Panc1 (cell line): Measurements from ENCODE around the gene ERMAP. TPM values are rescaled to one million over a fixed set of nuclear protein-coding genes. Genes with fewer than 3 reads are reported as not detected.
"Not testable (repeated sequence)": the region's sequence is repeated elsewhere in the genome, so short reads cannot be mapped to it uniquely, and the experiment has no call there.

Experiments used
- ATAC-seq: fragments of 200-7000 bp; cut with Tn5 transposase; 2 replicates; pipeline ENCODE4 v1.9.1; 2020; ENCODE audit warnings: mild to moderate bottlenecking, moderate library complexity
- BruUV-seq: library from RNA; stranded (reverse); fragments of 400-500 nt; replicated peaks from 2 replicates; lab custom pipeline; 2021; lab: Mats Ljungman, UMichigan
- CTCF ChIA-PET: fragments of 300-600 bp; sonication (Branson Sonifier 250); formaldehyde crosslinking; loops from one replicate; lab custom pipeline; 2022; ENCODE audit warnings: antibody characterized with exemption; lab: Charles Lee
- POLR2A ChIA-PET: fragments of 300-600 bp; sonication (Branson Sonifier 250); formaldehyde crosslinking; loops from one replicate; lab custom pipeline; 2022; ENCODE audit warnings: antibody characterized with exemption; lab: Charles Lee
- DNase-seq: peaks from one replicate; pipeline ENCODE4 v3.0.0-alpha.2; 2010; ENCODE audit warnings: low read depth, low spot score
- H3K27ac ChIP-seq: 2 replicates; pipeline ENCODE4 v1.5.1; 2011; ENCODE audit warnings: mild to moderate bottlenecking, low read length, inconsistent platforms
- H3K27me3 ChIP-seq: fragments of 200-500 bp; sonication (Bioruptor generic); 2 replicates; pipeline ENCODE4 v1.6.0; 2014; ENCODE audit warnings: low read length, inconsistent platforms; ENCODE audit not compliant: control insufficient read depth, insufficient read depth
- H3K36me3 ChIP-seq: fragments of 200-500 bp; sonication (Bioruptor generic); 2 replicates; pipeline ENCODE4 v1.5.1; 2014; ENCODE audit warnings: inconsistent platforms, mild to moderate bottlenecking, low read length, moderate library complexity; ENCODE audit not compliant: control insufficient read depth, insufficient read depth
- H3K4me1 ChIP-seq: 2 replicates; pipeline ENCODE4 v1.5.1; 2011; ENCODE audit warnings: inconsistent platforms, mild to moderate bottlenecking, low read length, moderate library complexity; ENCODE audit not compliant: control insufficient read depth, insufficient read depth
- H3K4me3 ChIP-seq, 2 experiments: 2 replicates each; pipeline ENCODE4 v1.5.1; 2011 to 2012; ENCODE audit warnings: low read depth in 2 of 2, low read length in 2 of 2, mild to moderate bottlenecking in 2 of 2, inconsistent platforms in 1 of 2, moderate library complexity in 1 of 2
- H3K9me3 ChIP-seq: fragments of 200-500 bp; sonication (Bioruptor generic); 2 replicates; pipeline ENCODE4 v1.5.1; 2014; ENCODE audit warnings: low read depth, mild to moderate bottlenecking, inconsistent platforms, low read length, moderate library complexity; ENCODE audit not compliant: control insufficient read depth, insufficient read depth
- POLR2AphosphoS5 ChIP-seq: IDR thresholded peaks from 2 replicates; pipeline ENCODE4 v1.6.1; 2012; ENCODE audit warnings: mild to moderate bottlenecking, low read depth, low read length, moderate library complexity
- SIN3A ChIP-seq: IDR thresholded peaks from 2 replicates; pipeline ENCODE4 v1.6.1; 2012; ENCODE audit warnings: low read depth, mild to moderate bottlenecking, low read length, moderate library complexity, borderline replicate concordance; ENCODE audit not compliant: insufficient read depth
- TCF7L2 ChIP-seq: IDR thresholded peaks from 2 replicates; pipeline ENCODE4 v1.6.1; 2011; ENCODE audit warnings: mild to moderate bottlenecking, low read depth, low read length, inconsistent platforms
- in situ Hi-C: cut with HindIII; loops from 2 replicates; pipeline ENCODE4 v1.10.0; 2016; ENCODE audit warnings: low sequenced_read_pairs, low pct_unique_long_range_greater_than_20kb
- intact Hi-C: fragments of 100-400 bp; cut with micrococcal nuclease; formaldehyde crosslinking; loops from one replicate; pipeline ENCODE4 v1.10.0; 2022; ENCODE audit not compliant: unreplicated experiment
- total RNA-seq: library from RNA; stranded (reverse); gene quantifications from one replicate; pipeline ENCODE4 v1.2.1, GENCODE V29; 2021; ENCODE audit not compliant: unreplicated experiment
- TF ChIP-seq, protein P1 (sequence below), 2 experiments: IDR thresholded peaks; 2 replicates each; pipeline ENCODE4 v1.6.1; 2011 to 2012; ENCODE audit warnings: low read depth in 2 of 2, control low read depth in 1 of 2, low read length in 1 of 2, mild to moderate bottlenecking in 1 of 2, moderate library complexity in 1 of 2; ENCODE audit not compliant: insufficient read depth in 1 of 2
- TF ChIP-seq, protein P2 (sequence below): fragments of 450-650 bp; IDR thresholded peaks from 2 replicates; pipeline ENCODE4 v1.5.1; 2017; ENCODE audit warnings: mild to moderate bottlenecking

Gene ERMAP
- total RNA-seq, 1 experiment from 2014 or later, result 15.3 TPM

DNA sequence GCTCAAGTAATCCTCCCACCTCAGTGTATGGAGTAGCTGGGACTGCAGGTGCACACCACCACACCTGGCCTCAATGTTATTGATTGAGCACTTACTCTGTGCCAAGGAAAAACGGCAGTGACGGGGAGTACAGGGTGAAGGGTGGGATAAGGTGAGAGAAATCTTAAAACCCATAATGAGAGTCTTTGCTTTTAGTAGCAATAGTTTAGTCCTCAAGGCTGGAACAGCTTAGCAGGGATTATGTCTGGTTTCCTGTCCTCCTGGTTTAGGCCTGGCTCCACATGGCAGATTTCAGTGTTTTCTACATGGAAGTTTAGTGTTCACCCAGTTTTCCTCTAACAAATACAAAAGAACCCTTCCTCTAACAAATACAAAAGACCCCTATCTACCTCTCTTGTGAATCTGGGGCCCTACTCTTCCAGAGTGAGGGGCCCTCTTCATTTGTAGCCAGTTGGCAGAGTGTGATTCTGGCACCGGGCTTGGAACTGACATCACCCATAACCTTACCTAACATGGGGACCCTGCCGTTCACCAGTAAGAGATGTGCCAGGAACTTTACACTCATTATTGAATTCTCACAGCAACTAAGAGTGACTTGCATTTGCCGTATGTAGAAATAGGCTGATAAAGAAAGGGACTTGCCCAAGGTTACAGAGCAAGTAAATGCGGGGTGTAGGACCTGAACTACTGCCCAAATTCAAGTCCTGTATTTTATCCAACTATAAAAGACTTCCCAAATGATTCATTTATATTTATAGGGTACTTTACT, 36.4 kb downstream of the ERMAP start:
- CTCF ChIA-PET, result no interaction called here
- intact Hi-C loops, result no loop called here
- H3K4me3 ChIP-seq, result no peak overlapping the region
- DNase-seq (no peak), ATAC-seq (0 out of 2 replicates have a peak, but pooled peaks have one; percentile 30)
- peaks cover 16% of the 10 kb centered on the region for H3K9me3 ChIP-seq
- POLR2A ChIA-PET, result interaction anchor here (0.6 kb wide), 1 partner anchor 14 kb away, joined by 10 read pairs; no protein-coding TSS in a partner anchor
- no peak for TF ChIP-seq TCF7L2
- TF ChIP-seq SIN3A, result no peak
- TF ChIP-seq POLR2AphosphoS5, result no peak
- TF ChIP-seq, protein P1, sequence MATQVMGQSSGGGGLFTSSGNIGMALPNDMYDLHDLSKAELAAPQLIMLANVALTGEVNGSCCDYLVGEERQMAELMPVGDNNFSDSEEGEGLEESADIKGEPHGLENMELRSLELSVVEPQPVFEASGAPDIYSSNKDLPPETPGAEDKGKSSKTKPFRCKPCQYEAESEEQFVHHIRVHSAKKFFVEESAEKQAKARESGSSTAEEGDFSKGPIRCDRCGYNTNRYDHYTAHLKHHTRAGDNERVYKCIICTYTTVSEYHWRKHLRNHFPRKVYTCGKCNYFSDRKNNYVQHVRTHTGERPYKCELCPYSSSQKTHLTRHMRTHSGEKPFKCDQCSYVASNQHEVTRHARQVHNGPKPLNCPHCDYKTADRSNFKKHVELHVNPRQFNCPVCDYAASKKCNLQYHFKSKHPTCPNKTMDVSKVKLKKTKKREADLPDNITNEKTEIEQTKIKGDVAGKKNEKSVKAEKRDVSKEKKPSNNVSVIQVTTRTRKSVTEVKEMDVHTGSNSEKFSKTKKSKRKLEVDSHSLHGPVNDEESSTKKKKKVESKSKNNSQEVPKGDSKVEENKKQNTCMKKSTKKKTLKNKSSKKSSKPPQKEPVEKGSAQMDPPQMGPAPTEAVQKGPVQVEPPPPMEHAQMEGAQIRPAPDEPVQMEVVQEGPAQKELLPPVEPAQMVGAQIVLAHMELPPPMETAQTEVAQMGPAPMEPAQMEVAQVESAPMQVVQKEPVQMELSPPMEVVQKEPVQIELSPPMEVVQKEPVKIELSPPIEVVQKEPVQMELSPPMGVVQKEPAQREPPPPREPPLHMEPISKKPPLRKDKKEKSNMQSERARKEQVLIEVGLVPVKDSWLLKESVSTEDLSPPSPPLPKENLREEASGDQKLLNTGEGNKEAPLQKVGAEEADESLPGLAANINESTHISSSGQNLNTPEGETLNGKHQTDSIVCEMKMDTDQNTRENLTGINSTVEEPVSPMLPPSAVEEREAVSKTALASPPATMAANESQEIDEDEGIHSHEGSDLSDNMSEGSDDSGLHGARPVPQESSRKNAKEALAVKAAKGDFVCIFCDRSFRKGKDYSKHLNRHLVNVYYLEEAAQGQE (IDR thresholded peaks at IDR 0.05; ENCODE audit: insufficient read depth in 1 of 2, low read depth in 2 of 2, low read length in 1 of 2), result no peak
- TF ChIP-seq, protein P2, sequence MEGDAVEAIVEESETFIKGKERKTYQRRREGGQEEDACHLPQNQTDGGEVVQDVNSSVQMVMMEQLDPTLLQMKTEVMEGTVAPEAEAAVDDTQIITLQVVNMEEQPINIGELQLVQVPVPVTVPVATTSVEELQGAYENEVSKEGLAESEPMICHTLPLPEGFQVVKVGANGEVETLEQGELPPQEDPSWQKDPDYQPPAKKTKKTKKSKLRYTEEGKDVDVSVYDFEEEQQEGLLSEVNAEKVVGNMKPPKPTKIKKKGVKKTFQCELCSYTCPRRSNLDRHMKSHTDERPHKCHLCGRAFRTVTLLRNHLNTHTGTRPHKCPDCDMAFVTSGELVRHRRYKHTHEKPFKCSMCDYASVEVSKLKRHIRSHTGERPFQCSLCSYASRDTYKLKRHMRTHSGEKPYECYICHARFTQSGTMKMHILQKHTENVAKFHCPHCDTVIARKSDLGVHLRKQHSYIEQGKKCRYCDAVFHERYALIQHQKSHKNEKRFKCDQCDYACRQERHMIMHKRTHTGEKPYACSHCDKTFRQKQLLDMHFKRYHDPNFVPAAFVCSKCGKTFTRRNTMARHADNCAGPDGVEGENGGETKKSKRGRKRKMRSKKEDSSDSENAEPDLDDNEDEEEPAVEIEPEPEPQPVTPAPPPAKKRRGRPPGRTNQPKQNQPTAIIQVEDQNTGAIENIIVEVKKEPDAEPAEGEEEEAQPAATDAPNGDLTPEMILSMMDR, result no peak
- H3K36me3 ChIP-seq, result no peaks in the 10 kb centered on the region
- BruUV-seq, result no TSS peak
- H3K27ac ChIP-seq, result no peak overlapping the region
- no peaks in the 10 kb centered on the region for H3K27me3 ChIP-seq
- in situ Hi-C loops, result no loop called here
- H3K4me1 ChIP-seq, result no peaks in the 10 kb centered on the region

DNA sequence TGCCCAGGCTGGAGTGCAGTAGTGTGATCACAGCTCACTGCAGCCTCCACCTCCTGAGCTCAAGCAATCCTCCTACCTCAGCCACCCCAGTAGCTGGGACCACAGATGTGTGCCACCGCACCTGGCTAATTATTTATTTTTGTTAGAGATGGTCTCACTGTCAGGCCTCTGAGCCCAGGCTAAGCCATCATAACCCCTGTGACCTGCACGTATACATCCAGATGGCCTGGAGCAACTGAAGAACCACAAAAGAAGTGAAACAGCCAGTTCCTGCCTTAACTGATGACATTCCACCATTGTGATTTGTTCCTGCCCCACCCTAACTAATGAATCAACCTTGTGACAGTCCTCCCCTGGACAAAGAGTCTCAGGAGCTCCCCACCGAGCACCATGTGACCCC, 39.6 kb downstream of the ERMAP start:
- H3K4me3 ChIP-seq, ATAC-seq, DNase-seq, BruUV-seq, H3K4me1 ChIP-seq, H3K36me3 ChIP-seq, in situ Hi-C loops, H3K27ac ChIP-seq, POLR2A ChIA-PET, H3K9me3 ChIP-seq, H3K27me3 ChIP-seq, CTCF ChIA-PET, intact Hi-C loops: not testable (repeated sequence)

DNA sequence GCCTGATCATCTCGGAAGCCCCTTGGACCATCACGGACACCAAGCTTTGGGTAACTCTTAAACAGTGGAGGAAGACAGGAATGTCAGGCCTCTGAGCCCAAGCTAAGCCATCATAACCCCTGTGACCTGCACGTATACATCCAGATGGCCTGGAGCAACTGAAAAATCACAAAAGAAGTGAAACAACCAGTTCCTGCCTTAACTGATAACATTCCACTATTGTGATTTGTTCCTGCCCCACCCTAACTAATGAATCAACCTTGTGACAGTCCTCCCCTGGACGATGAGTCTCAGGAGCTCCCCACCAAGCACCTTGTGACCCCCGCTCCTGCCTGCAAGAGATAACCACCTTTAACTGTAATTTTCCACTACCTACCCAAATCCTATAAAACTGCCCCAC, 42.4 kb downstream of the ERMAP start:
- POLR2A ChIA-PET, H3K4me1 ChIP-seq, H3K9me3 ChIP-seq, DNase-seq, H3K27me3 ChIP-seq, H3K4me3 ChIP-seq, in situ Hi-C loops, ATAC-seq, H3K36me3 ChIP-seq, BruUV-seq, CTCF ChIA-PET, H3K27ac ChIP-seq, intact Hi-C loops: not testable (repeated sequence)
